HEK293T (cell line): Measurements from ENCODE around the gene MGA.
A peak's percentile ranks its signal among the peaks of the same experiment; 100 is the strongest.

Experiments used
- BHLHE40 ChIP-seq: fragments of 450-650 bp; IDR thresholded peaks from 2 replicates; pipeline ENCODE4 v1.6.1; 2016; ENCODE audit warnings: mild to moderate bottlenecking, moderate library complexity, borderline replicate concordance
- FOXK2 ChIP-seq: fragments of 450-650 bp; IDR thresholded peaks from 2 replicates; pipeline ENCODE4 v1.6.1; 2016; ENCODE audit warnings: mild to moderate bottlenecking
- FOXM1 ChIP-seq: fragments of 450-650 bp; IDR thresholded peaks from 2 replicates; pipeline ENCODE4 v1.6.1; 2017; ENCODE audit warnings: mild to moderate bottlenecking, borderline replicate concordance
- L3MBTL2 ChIP-seq: fragments of 450-650 bp; conservative IDR thresholded peaks from 2 replicates; pipeline ENCODE4 v1.6.1; 2016; ENCODE audit warnings: mild to moderate bottlenecking
- SUZ12 ChIP-seq: fragments of 450-650 bp; IDR thresholded peaks from 2 replicates; pipeline ENCODE4 v1.6.1; 2016; ENCODE audit warnings: mild to moderate bottlenecking
- TARDBP ChIP-seq: fragments of 450-650 bp; IDR thresholded peaks from 2 replicates; pipeline ENCODE4 v1.6.1; 2016

- TF ChIP-seq FOXK2 (no peak), L3MBTL2 (peak; percentile 99), TARDBP (no peak), FOXM1 (peak; percentile 27; the same call in 1 of the 2 replicates), SUZ12 (no peak), BHLHE40 (no peak)
Observed at GRCh38 chr15:41621200-41622193, 38.7 kb upstream of the MGA start.
